ENCODE measurements around the gene NCBP1.
A peak's percentile ranks its signal among the peaks of the same experiment; 100 is the strongest.
"Not testable (repeated sequence)": the region's sequence is repeated elsewhere in the genome, so short reads cannot be mapped to it uniquely, and the experiment has no call there.

The NCBP1 gene

GRCh38 chr9:97632985-97633858 lies at the start of gene NCBP1, which contains the start of gene TSTD2:
Gene NCBP1 (plus strand): TSS chr9:97633821. CDS start chr9:97633882, 61 bp downstream.
Gene TSTD2 (minus strand): TSS chr9:97633368. CDS start chr9:97627562, 5,806 bp downstream.
- peak; percentile 99 for DNase-seq

GRCh38 chr9:97584778-97585177 lies 48.8 kb upstream of the NCBP1 start:
- not testable (repeated sequence) for DNase-seq

- DNase-seq: not testable (repeated sequence)
These were observed 46.7 kb upstream of the NCBP1 start for GRCh38 chr9:97586909-97587308.

- no peak for DNase-seq
These were observed 42.1 kb upstream of the NCBP1 start for GRCh38 chr9:97591535-97591934.

- no peak for DNase-seq
These were observed 41.5 kb upstream of the NCBP1 start for GRCh38 chr9:97592126-97592525.

- no peak for DNase-seq
These were observed 39.7 kb upstream of the NCBP1 start for GRCh38 chr9:97593960-97594359.

- no peak for DNase-seq
These were observed 39.2 kb upstream of the NCBP1 start for GRCh38 chr9:97594381-97594921.

GRCh38 chr9:97596906-97597305 lies 36.7 kb upstream of the NCBP1 start:
- DNase-seq: no peak

- peak; percentile 70 for DNase-seq
These were observed 34.9 kb upstream of the NCBP1 start for GRCh38 chr9:97598461-97599288.

GRCh38 chr9:97599314-97599846 lies 34.2 kb upstream of the NCBP1 start:
- DNase-seq: no peak

GRCh38 chr9:97600531-97601227 lies 32.9 kb upstream of the NCBP1 start:
- DNase-seq: no peak

- DNase-seq: no peak
These were observed 32.3 kb upstream of the NCBP1 start for GRCh38 chr9:97601228-97601898.

GRCh38 chr9:97602430-97602829 lies 31.2 kb upstream of the NCBP1 start:
- DNase-seq: no peak

GRCh38 chr9:97604901-97605645 lies 28.5 kb upstream of the NCBP1 start:
- DNase-seq: no peak

- peak; percentile 33 for DNase-seq
These were observed 18.1 kb upstream of the NCBP1 start for GRCh38 chr9:97615439-97616072.

- DNase-seq: no peak
These were observed 15.6 kb upstream of the NCBP1 start for GRCh38 chr9:97617939-97618416.

GRCh38 chr9:97620063-97620462 lies 13.6 kb upstream of the NCBP1 start:
- not testable (repeated sequence) for DNase-seq

- not testable (repeated sequence) for DNase-seq
These were observed 11.1 kb upstream of the NCBP1 start for GRCh38 chr9:97622483-97622882.

- no peak for DNase-seq
These were observed 9.7 kb upstream of the NCBP1 start for GRCh38 chr9:97623946-97624345.

- DNase-seq: no peak
These were observed 8.0 kb upstream of the NCBP1 start for GRCh38 chr9:97625620-97626019.

Data from GDM1 (cell line).